H9 (cell line): Measurements from ENCODE around the gene FAM13B. TPM values are rescaled to one million over a fixed set of nuclear protein-coding genes. Genes with fewer than 3 reads are reported as not detected.

ENCODE experiments used
- DNase-seq: peaks from one replicate; pipeline ENCODE4 v3.0.0-alpha.2; 2017
- H2AFZ ChIP-seq: one replicate; pipeline ENCODE4 v1.6.1; 2013; ENCODE audit warnings: mild to moderate bottlenecking, low read length, control low read depth, moderate library complexity
- H2AK5ac ChIP-seq: 2 replicates; pipeline ENCODE4 v1.6.1; 2013; ENCODE audit warnings: low read length, control low read depth, mixed read lengths; ENCODE audit not compliant: insufficient read length
- H2BK120ac ChIP-seq: one replicate; pipeline ENCODE4 v1.6.1; 2013; ENCODE audit warnings: low read depth, mild to moderate bottlenecking, low read length, control low read depth, inconsistent platforms; ENCODE audit not compliant: poor library complexity, severe bottlenecking
- H2BK12ac ChIP-seq: 2 replicates; pipeline ENCODE4 v1.6.1; 2013; ENCODE audit warnings: low read length, control low read depth, mixed read lengths, low read depth; ENCODE audit not compliant: insufficient read length
- H2BK15ac ChIP-seq: 2 replicates; pipeline ENCODE4 v1.6.1; 2013; ENCODE audit warnings: low read depth, low read length, control low read depth
- H2BK20ac ChIP-seq: one replicate; pipeline ENCODE4 v1.6.1; 2013; ENCODE audit warnings: low read depth, mild to moderate bottlenecking, low read length, control low read depth, inconsistent platforms; ENCODE audit not compliant: poor library complexity, severe bottlenecking
- H2BK5ac ChIP-seq: 2 replicates; pipeline ENCODE4 v1.6.1; 2013; ENCODE audit warnings: low read length, control low read depth, mixed read lengths; ENCODE audit not compliant: insufficient read length
- H3K14ac ChIP-seq: 2 replicates; pipeline ENCODE4 v1.6.1; 2013; ENCODE audit warnings: low read length, control low read depth; ENCODE audit not compliant: insufficient read depth
- H3K18ac ChIP-seq: 2 replicates; pipeline ENCODE4 v1.6.1; 2013; ENCODE audit warnings: low read depth, mild to moderate bottlenecking, mixed read lengths, low read length, control low read depth; ENCODE audit not compliant: insufficient read length
- H3K23ac ChIP-seq: 2 replicates; pipeline ENCODE4 v1.6.1; 2013; ENCODE audit warnings: low read length, control low read depth, mixed read lengths, low read depth; ENCODE audit not compliant: insufficient read length
- H3K23me2 ChIP-seq: 2 replicates; pipeline ENCODE4 v1.6.1; 2013; ENCODE audit warnings: low read depth, mild to moderate bottlenecking, mixed read lengths, low read length, control low read depth; ENCODE audit not compliant: insufficient read length, poor library complexity, severe bottlenecking
- H3K27ac ChIP-seq: 2 replicates; pipeline ENCODE4 v1.5.1; 2013; ENCODE audit warnings: low read length, control low read depth, mixed read lengths, low read depth; ENCODE audit not compliant: insufficient read length
- H3K27me3 ChIP-seq: 2 replicates; pipeline ENCODE4 v1.6.1; 2013; ENCODE audit warnings: low read length, control low read depth, inconsistent platforms; ENCODE audit not compliant: insufficient read depth
- H3K4ac ChIP-seq: 2 replicates; pipeline ENCODE4 v1.6.1; 2013; ENCODE audit warnings: low read depth, mild to moderate bottlenecking, control low read depth, inconsistent platforms, low read length, moderate library complexity
- H3K4me1 ChIP-seq: 2 replicates; pipeline ENCODE4 v1.6.1; 2013; ENCODE audit warnings: low read length, control low read depth, inconsistent platforms; ENCODE audit not compliant: insufficient read depth
- H3K4me2 ChIP-seq: 2 replicates; pipeline ENCODE4 v1.6.1; 2013; ENCODE audit warnings: low read length, control low read depth, mixed read lengths; ENCODE audit not compliant: insufficient read length, insufficient read depth
- H3K56ac ChIP-seq: 2 replicates; pipeline ENCODE4 v1.6.1; 2013; ENCODE audit warnings: low read depth, mild to moderate bottlenecking, mixed read lengths, low read length, control low read depth; ENCODE audit not compliant: insufficient read length
- H3K79me1 ChIP-seq: 2 replicates; pipeline ENCODE4 v1.6.1; 2013; ENCODE audit warnings: low read depth, mild to moderate bottlenecking, moderate library complexity, low read length, control low read depth, inconsistent platforms; ENCODE audit not compliant: insufficient read depth, poor library complexity, severe bottlenecking
- H3K79me2 ChIP-seq: 2 replicates; pipeline ENCODE4 v1.6.1; 2013; ENCODE audit warnings: low read length, control low read depth, inconsistent platforms; ENCODE audit not compliant: insufficient read depth
- H3K9ac ChIP-seq: 2 replicates; pipeline ENCODE4 v1.6.1; 2013; ENCODE audit warnings: low read length, control low read depth, mixed read lengths; ENCODE audit not compliant: insufficient read length; ENCODE audit errors: extremely low read depth
- H3K9me3 ChIP-seq: one replicate; pipeline ENCODE4 v1.6.1; 2013; ENCODE audit warnings: low read depth, low read length, inconsistent platforms; ENCODE audit not compliant: control insufficient read depth
- H3T11ph ChIP-seq: one replicate; pipeline ENCODE4 v1.6.1; 2013; ENCODE audit warnings: mild to moderate bottlenecking, low read length, control low read depth, inconsistent platforms
- H4K20me1 ChIP-seq: one replicate; pipeline ENCODE4 v1.6.1; 2013; ENCODE audit not compliant: control insufficient read depth, insufficient read length, insufficient read depth
- H4K5ac ChIP-seq: 2 replicates; pipeline ENCODE4 v1.6.1; 2013; ENCODE audit warnings: low read depth, mild to moderate bottlenecking, mixed read lengths, low read length, control low read depth; ENCODE audit not compliant: insufficient read length
- H4K8ac ChIP-seq: replicated peaks from 2 replicates; pipeline ENCODE4 v1.6.1; 2013; ENCODE audit warnings: low read length, control low read depth, mixed read lengths, low read depth; ENCODE audit not compliant: insufficient read length
- H4K91ac ChIP-seq: 2 replicates; pipeline ENCODE4 v1.6.1; 2013; ENCODE audit warnings: low read depth, mild to moderate bottlenecking, moderate library complexity, mixed read lengths, low read length, control low read depth; ENCODE audit not compliant: insufficient read length
- H3K27ac Mint-ChIP-seq, 3 experiments: 2 replicates in 2 of 3; 3 replicates in 1 of 3; pipeline ENCODE4 v1.8.0; 2020 to 2021; ENCODE audit warnings: mixed read lengths in 3 of 3, mild to moderate bottlenecking in 1 of 3, moderate library complexity in 1 of 3
- H3K27me3 Mint-ChIP-seq: 2 replicates; pipeline ENCODE4 v1.8.0; 2021; ENCODE audit warnings: low read depth, mild to moderate bottlenecking, moderate library complexity, mixed read lengths
- H3K36me3 Mint-ChIP-seq, 3 experiments: 2 replicates in 2 of 3; 3 replicates in 1 of 3; pipeline ENCODE4 v1.8.0; 2020 to 2021; ENCODE audit warnings: low read depth in 3 of 3, mixed read lengths in 3 of 3; ENCODE audit not compliant: insufficient read depth in 1 of 3
- H3K4me1 Mint-ChIP-seq, 2 experiments: 2 replicates each; pipeline ENCODE4 v1.8.0; 2020; ENCODE audit warnings: mixed read lengths in 2 of 2
- H3K4me3 Mint-ChIP-seq, 2 experiments: 2 replicates in 1 of 2; 3 replicates in 1 of 2; pipeline ENCODE4 v1.8.0; 2020 to 2021; ENCODE audit warnings: mild to moderate bottlenecking in 2 of 2, mixed read lengths in 2 of 2, moderate library complexity in 1 of 2
- H3K9me3 Mint-ChIP-seq, 2 experiments: 2 replicates in 1 of 2; 3 replicates in 1 of 2; pipeline ENCODE4 v1.8.0; 2020; ENCODE audit warnings: mild to moderate bottlenecking in 2 of 2, mixed read lengths in 2 of 2, moderate library complexity in 1 of 2
- CTCF ChIP-seq: fragments of 200-600 bp; sonication (generic); conservative IDR thresholded peaks from 3 replicates; pipeline ENCODE4 v1.8.0; 2021; ENCODE audit warnings: antibody characterized with exemption, mild to moderate bottlenecking
- WGBS: extraction: QIAGEN DNeasy Blood & Tissue Kit; methylation state at CpG from one replicate; pipeline ENCODE4 v1.1.7; 2013; ENCODE audit warnings: missing lambda C conversion rate, low lambda C conversion rate, mixed read lengths; ENCODE audit not compliant: insufficient read length; ENCODE audit errors: extremely low coverage; 5-methylcytosine and 5-hydroxymethylcytosine counted together
- total RNA-seq: library from RNA; stranded (reverse); gene quantifications from 2 replicates; pipeline ENCODE4 v1.2.1, GENCODE V29; 2021

Gene FAM13B
- total RNA-seq, 1 experiment from 2014 or later: 23.0 TPM

- Histone ChIP-seq H3K79me1 (peaks cover 2% of the 10 kb centered on the region), H2BK5ac (no peak overlapping the region), H2BK15ac (no peak overlapping the region), H3K4me1 (no peaks in the 10 kb centered on the region), H3K79me2 (no peaks in the 10 kb centered on the region), H3K18ac (no peak overlapping the region), H2BK120ac (no peak overlapping the region), H4K20me1 (no peaks in the 10 kb centered on the region), H2AFZ (no peak overlapping the region), H3K14ac (no peak overlapping the region), H3K9ac (no peak overlapping the region), H4K8ac (no peak overlapping the region), H4K91ac (no peak overlapping the region), H4K5ac (no peak overlapping the region), H3K56ac (no peak overlapping the region), H3K27me3 (no peaks in the 10 kb centered on the region), H2AK5ac (no peak overlapping the region), H2BK12ac (no peak overlapping the region), H3K4me2 (no peak overlapping the region), H3K9me3 (no peaks in the 10 kb centered on the region), H3K23me2 (no peaks in the 10 kb centered on the region), H3K4ac (no peak overlapping the region), H3K23ac (no peak overlapping the region), H2BK20ac (no peak overlapping the region), H3T11ph (no peak overlapping the region), H3K27ac (no peak overlapping the region)
- no peak for DNase-seq
- no CpG with 5 or more reads among the region's 1 CpG for WGBS
- TF ChIP-seq CTCF: no peak
- peaks cover 20 to 34% (median 31%) of the 10 kb centered on the region in 3 experiments for H3K36me3 Mint-ChIP-seq
- peaks cover 0 to 3% of the 10 kb centered on the region in 2 experiments; a peak in 1 of 5 replicates for H3K9me3 Mint-ChIP-seq
- H3K27ac Mint-ChIP-seq: peak overlapping the region in 2 of 3 experiments; percentile 30 to 97; a peak in 2 of 7 replicates
- H3K27me3 Mint-ChIP-seq: no peaks in the 10 kb centered on the region
- peaks cover 0 to 2% of the 10 kb centered on the region in 2 experiments; a peak in 1 of 4 replicates for H3K4me1 Mint-ChIP-seq
- H3K4me3 Mint-ChIP-seq: no peak overlapping the region
Measured at GRCh38 chr5:137997726-137998213, 35.1 kb downstream of the FAM13B start.
